A549 (cell line): ENCODE measurements around the gene GAK. TPM values are rescaled to one million over a fixed set of nuclear protein-coding genes. Genes with fewer than 3 reads are reported as not detected.

ENCODE experiments used
- ATAC-seq, 2 experiments: fragments of 200-7000 bp in 1 of 2; fragments of >200 bp in 1 of 2; cut with Nextera tagmentation in 1 of 2; cut with Tn5 transposase in 1 of 2; 3 replicates each; pipeline versions ENCODE4 v1.8.0 to v1.9.1; 2018 to 2020; ENCODE audit warnings: mild to moderate bottlenecking in 1 of 2, moderate library complexity in 1 of 2
- CTCF ChIA-PET: fragments of 300-600 bp; sonication (Branson Sonifier 250); formaldehyde crosslinking; extraction: SDS; loops from one replicate; lab custom pipeline; 2021; ENCODE audit warnings: antibody characterized with exemption, inconsistent platforms; lab: Yijun Ruan, JAX
- POLR2A ChIA-PET: fragments of 350-600 bp; formaldehyde crosslinking; extraction: SDS; loops from one replicate; lab custom pipeline; 2021; ENCODE audit warnings: antibody characterized with exemption, inconsistent platforms; lab: Yijun Ruan, JAX
- DNase-seq, 2 experiments: peaks; one replicate each; pipeline versions ENCODE4 v3.0.0 to v3.0.0-alpha.2; 2011 to 2016; ENCODE audit warnings: low read depth in 1 of 2, low spot score in 1 of 2
- FAIRE-seq: peaks from 2 replicates; lab custom pipeline; 2011; peaks lifted over from hg19 to GRCh38; lab: Jason Lieb, UNC
- H3K27ac ChIP-seq, 2 experiments: fragments of >200 bp; sonication (Bioruptor Twin); formaldehyde crosslinking; 3 replicates each; pipeline ENCODE4 v1.5.1; 2016 to 2017
- H3K4me1 ChIP-seq: fragments of >200 bp; sonication (Bioruptor Twin); formaldehyde crosslinking; 3 replicates; pipeline ENCODE4 v1.6.1; 2016
- H3K4me2 ChIP-seq: fragments of >200 bp; sonication (Bioruptor Twin); formaldehyde crosslinking; 3 replicates; pipeline ENCODE4 v1.6.1; 2016
- H3K4me3 ChIP-seq: fragments of >200 bp; sonication (Bioruptor Twin); formaldehyde crosslinking; 3 replicates; pipeline ENCODE4 v1.5.1; 2016
- H3K9me3 ChIP-seq: fragments of >200 bp; sonication (Bioruptor Twin); formaldehyde crosslinking; 3 replicates; pipeline ENCODE4 v1.6.1; 2016
- BHLHE40 ChIP-seq: IDR thresholded peaks from 2 replicates; pipeline ENCODE4 v1.6.1; 2012; ENCODE audit warnings: low read depth, low read length, inconsistent platforms
- CEBPB ChIP-seq, 2 experiments: fragments of >200 bp in 1 of 2; sonication (Bioruptor Twin) in 1 of 2; formaldehyde crosslinking in 1 of 2; IDR thresholded peaks; 2 replicates each; pipeline ENCODE4 v1.6.1; 2012 to 2016
- EHF ChIP-seq: fragments of 250-450 bp; sonication (Bioruptor Pico); IDR thresholded peaks from 2 replicates; pipeline ENCODE4 v1.5.0; 2020; ENCODE audit warnings: mild to moderate bottlenecking
- EHMT2 ChIP-seq: fragments of 200-600 bp; sonication (generic); IDR thresholded peaks from 2 replicates; pipeline ENCODE4 v1.6.1; 2016; ENCODE audit warnings: antibody characterized with exemption, low read depth, mild to moderate bottlenecking, moderate library complexity
- GATA3 ChIP-seq: IDR thresholded peaks from 2 replicates; pipeline ENCODE4 v1.6.1; 2012; ENCODE audit warnings: borderline replicate concordance
- HEYL ChIP-seq: fragments of 250-450 bp; sonication (Bioruptor Pico); IDR thresholded peaks from 2 replicates; pipeline ENCODE4 v1.8.0; 2021; ENCODE audit warnings: mild to moderate bottlenecking, moderate library complexity
- MAFK ChIP-seq: fragments of 450-650 bp; IDR thresholded peaks from 2 replicates; pipeline ENCODE4 v1.6.1; 2014; ENCODE audit not compliant: partially characterized antibody
- NFE2L2 ChIP-seq: fragments of 150-350 bp; conservative IDR thresholded peaks from 2 replicates; pipeline ENCODE4 v1.6.1; 2014; ENCODE audit warnings: low read length
- NR3C1 ChIP-seq: fragments of >200 bp; sonication (Bioruptor Twin); formaldehyde crosslinking; IDR thresholded peaks from 3 replicates; pipeline ENCODE4 v1.6.1; 2017
- POLR2AphosphoS2 ChIP-seq: conservative IDR thresholded peaks from 2 replicates; pipeline ENCODE4 v1.6.1; 2012; ENCODE audit warnings: low read length, improper control_type of control experiment, inconsistent platforms
- RAD21 ChIP-seq, 2 experiments: fragments of >200 bp in 1 of 2; sonication (Bioruptor Twin) in 1 of 2; formaldehyde crosslinking in 1 of 2; IDR thresholded peaks in 1 of 2; conservative IDR thresholded peaks in 1 of 2; 2 replicates in 1 of 2; 3 replicates in 1 of 2; pipeline ENCODE4 v1.6.1; 2012 to 2018; ENCODE audit warnings: inconsistent platforms in 1 of 2
- RARB ChIP-seq: fragments of 250-450 bp; sonication (Bioruptor Pico); IDR thresholded peaks from 2 replicates; pipeline ENCODE4 v1.8.0; 2021; ENCODE audit warnings: mild to moderate bottlenecking, moderate library complexity
- SMC3 ChIP-seq: fragments of >200 bp; sonication (Bioruptor Twin); formaldehyde crosslinking; IDR thresholded peaks from 3 replicates; pipeline ENCODE4 v1.6.1; 2018; ENCODE audit warnings: inconsistent platforms
- SREBF2 ChIP-seq: fragments of 450-650 bp; IDR thresholded peaks from 2 replicates; pipeline ENCODE4 v1.6.1; 2014; ENCODE audit warnings: mild to moderate bottlenecking, moderate library complexity
- TFCP2L1 ChIP-seq: fragments of 250-450 bp; sonication (Bioruptor Pico); IDR thresholded peaks from 2 replicates; pipeline ENCODE4 v1.5.0; 2021; ENCODE audit warnings: mild to moderate bottlenecking
- ZC3H11A ChIP-seq: fragments of 450-650 bp; IDR thresholded peaks from 2 replicates; pipeline ENCODE4 v1.6.1; 2014; ENCODE audit warnings: antibody characterized with exemption, mild to moderate bottlenecking
- WGBS: methylation state at CpG from one replicate; pipeline ENCODE4 v1.1.6; 2017; ENCODE audit errors: missing lambda C conversion rate; 5-methylcytosine and 5-hydroxymethylcytosine counted together
- polyA plus RNA-seq, 4 experiments: library from polyadenylated mRNA; depleted of rRNA in 3 of 4; stranded (reverse); fragments of >200 nt; fragmentation: RNase III in 1 of 4; extraction: RNeasy Plus Mini Kit Qiagen cat#74134 plus additional on column Dnase treatment in 1 of 4; gene quantifications; 2 replicates in 3 of 4; 3 replicates in 1 of 4; pipeline ENCODE4 v1.2.3, GENCODE V29; 2011 to 2017
- TF ChIP-seq, protein P1 (sequence below): IDR thresholded peaks from 2 replicates; pipeline ENCODE4 v1.6.1; 2012
- TF ChIP-seq, protein P2 (sequence below): fragments of >200 bp; sonication (Bioruptor Twin); formaldehyde crosslinking; IDR thresholded peaks from 3 replicates; pipeline ENCODE4 v1.6.1; 2016
- TF ChIP-seq, protein P3 (sequence below): IDR thresholded peaks from 2 replicates; pipeline ENCODE4 v1.6.1; 2012; ENCODE audit warnings: low read depth, borderline replicate concordance
- TF ChIP-seq, protein P4 (sequence below): fragments of 250-450 bp; sonication (Bioruptor Pico); IDR thresholded peaks from 2 replicates; pipeline ENCODE4 v1.5.0; 2021; ENCODE audit warnings: mild to moderate bottlenecking, moderate library complexity, borderline replicate concordance
- TF ChIP-seq, protein P5 (sequence below): fragments of >200 bp; sonication (Bioruptor Twin); formaldehyde crosslinking; IDR thresholded peaks from 3 replicates; pipeline ENCODE4 v1.5.1; 2016
- TF ChIP-seq, protein P6 (sequence below): fragments of >200 bp; sonication (Bioruptor Twin); formaldehyde crosslinking; IDR thresholded peaks from 2 replicates; pipeline ENCODE4 v1.6.1; 2016
- TF ChIP-seq, protein P7 (sequence below): fragments of 200-600 bp; sonication (generic); IDR thresholded peaks from 2 replicates; pipeline ENCODE4 v1.6.1; 2016; ENCODE audit warnings: antibody characterized with exemption, mild to moderate bottlenecking, moderate library complexity

The GAK gene
- polyA plus RNA-seq, 2 of the 4 experiments (the other 2 are of a cell fraction): 13.8 to 34.3 TPM

DNA sequence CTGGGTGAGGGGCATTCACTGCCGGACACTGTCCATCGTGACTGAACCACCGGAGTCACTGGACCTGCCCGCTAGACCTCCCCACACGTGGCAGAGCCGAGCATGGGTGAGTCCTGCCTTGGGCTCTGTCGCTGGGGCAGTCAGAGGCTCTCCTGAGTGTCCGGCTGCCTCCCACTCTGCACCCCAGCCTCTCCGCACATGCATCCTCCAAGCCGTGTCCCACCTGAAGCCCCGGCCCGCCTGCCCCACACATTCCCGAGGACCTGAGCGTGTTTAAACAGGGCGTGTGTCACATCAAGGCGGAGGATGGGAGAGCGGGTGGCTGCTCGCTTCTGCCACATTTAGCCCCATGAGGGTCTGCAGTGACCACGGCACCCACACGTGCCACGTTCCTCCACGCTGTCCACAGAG lies 110.9 kb downstream of the GAK start:
- Histone ChIP-seq H3K27ac (no peak overlapping the region), H3K4me2 (no peak overlapping the region), H3K4me3 (no peak overlapping the region), H3K4me1 (peaks cover 5% of the 10 kb centered on the region; the same call in 1 of the 3 replicates)
- DNase-seq (no peak), ATAC-seq (no peak), FAIRE-seq (no peak)
- CTCF ChIA-PET: no interaction called here
- 45% methylated on average over 9 of the region's 22 CpGs for WGBS
- POLR2A ChIA-PET: no interaction called here
- TF ChIP-seq EHMT2 (no peak), TFCP2L1 (CRISPR knock-in tag) (no peak), HEYL (no peak), BHLHE40 (no peak), SREBF2 (no peak), CEBPB (IDR thresholded peaks at IDR 0.05) (no peak), RARB (CRISPR knock-in tag) (no peak), SMC3 (no peak), EHF (no peak), RAD21 (conservative IDR thresholded peaks at IDR 0.05 in 1 of 2, IDR thresholded peaks at IDR 0.05 in 1 of 2) (no peak), NR3C1 (no peak), NFE2L2 (no peak), GATA3 (no peak)
- TF ChIP-seq, protein P1, sequence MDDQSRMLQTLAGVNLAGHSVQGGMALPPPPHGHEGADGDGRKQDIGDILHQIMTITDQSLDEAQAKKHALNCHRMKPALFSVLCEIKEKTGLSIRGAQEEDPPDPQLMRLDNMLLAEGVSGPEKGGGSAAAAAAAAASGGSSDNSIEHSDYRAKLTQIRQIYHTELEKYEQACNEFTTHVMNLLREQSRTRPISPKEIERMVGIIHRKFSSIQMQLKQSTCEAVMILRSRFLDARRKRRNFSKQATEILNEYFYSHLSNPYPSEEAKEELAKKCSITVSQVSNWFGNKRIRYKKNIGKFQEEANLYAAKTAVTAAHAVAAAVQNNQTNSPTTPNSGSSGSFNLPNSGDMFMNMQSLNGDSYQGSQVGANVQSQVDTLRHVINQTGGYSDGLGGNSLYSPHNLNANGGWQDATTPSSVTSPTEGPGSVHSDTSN: no peak
- TF ChIP-seq, protein P2, sequence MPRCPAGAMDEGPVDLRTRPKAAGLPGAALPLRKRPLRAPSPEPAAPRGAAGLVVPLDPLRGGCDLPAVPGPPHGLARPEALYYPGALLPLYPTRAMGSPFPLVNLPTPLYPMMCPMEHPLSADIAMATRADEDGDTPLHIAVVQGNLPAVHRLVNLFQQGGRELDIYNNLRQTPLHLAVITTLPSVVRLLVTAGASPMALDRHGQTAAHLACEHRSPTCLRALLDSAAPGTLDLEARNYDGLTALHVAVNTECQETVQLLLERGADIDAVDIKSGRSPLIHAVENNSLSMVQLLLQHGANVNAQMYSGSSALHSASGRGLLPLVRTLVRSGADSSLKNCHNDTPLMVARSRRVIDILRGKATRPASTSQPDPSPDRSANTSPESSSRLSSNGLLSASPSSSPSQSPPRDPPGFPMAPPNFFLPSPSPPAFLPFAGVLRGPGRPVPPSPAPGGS: no peak
- TF ChIP-seq, protein P3, sequence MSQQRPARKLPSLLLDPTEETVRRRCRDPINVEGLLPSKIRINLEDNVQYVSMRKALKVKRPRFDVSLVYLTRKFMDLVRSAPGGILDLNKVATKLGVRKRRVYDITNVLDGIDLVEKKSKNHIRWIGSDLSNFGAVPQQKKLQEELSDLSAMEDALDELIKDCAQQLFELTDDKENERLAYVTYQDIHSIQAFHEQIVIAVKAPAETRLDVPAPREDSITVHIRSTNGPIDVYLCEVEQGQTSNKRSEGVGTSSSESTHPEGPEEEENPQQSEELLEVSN: no peak
- TF ChIP-seq, protein P4, sequence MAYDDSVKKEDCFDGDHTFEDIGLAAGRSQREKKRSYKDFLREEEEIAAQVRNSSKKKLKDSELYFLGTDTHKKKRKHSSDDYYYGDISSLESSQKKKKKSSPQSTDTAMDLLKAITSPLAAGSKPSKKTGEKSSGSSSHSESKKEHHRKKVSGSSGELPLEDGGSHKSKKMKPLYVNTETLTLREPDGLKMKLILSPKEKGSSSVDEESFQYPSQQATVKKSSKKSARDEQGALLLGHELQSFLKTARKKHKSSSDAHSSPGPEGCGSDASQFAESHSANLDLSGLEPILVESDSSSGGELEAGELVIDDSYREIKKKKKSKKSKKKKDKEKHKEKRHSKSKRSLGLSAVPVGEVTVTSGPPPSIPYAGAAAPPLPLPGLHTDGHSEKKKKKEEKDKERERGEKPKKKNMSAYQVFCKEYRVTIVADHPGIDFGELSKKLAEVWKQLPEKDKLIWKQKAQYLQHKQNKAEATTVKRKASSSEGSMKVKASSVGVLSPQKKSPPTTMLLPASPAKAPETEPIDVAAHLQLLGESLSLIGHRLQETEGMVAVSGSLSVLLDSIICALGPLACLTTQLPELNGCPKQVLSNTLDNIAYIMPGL (CRISPR knock-in tag): no peak
- TF ChIP-seq, protein P5, sequence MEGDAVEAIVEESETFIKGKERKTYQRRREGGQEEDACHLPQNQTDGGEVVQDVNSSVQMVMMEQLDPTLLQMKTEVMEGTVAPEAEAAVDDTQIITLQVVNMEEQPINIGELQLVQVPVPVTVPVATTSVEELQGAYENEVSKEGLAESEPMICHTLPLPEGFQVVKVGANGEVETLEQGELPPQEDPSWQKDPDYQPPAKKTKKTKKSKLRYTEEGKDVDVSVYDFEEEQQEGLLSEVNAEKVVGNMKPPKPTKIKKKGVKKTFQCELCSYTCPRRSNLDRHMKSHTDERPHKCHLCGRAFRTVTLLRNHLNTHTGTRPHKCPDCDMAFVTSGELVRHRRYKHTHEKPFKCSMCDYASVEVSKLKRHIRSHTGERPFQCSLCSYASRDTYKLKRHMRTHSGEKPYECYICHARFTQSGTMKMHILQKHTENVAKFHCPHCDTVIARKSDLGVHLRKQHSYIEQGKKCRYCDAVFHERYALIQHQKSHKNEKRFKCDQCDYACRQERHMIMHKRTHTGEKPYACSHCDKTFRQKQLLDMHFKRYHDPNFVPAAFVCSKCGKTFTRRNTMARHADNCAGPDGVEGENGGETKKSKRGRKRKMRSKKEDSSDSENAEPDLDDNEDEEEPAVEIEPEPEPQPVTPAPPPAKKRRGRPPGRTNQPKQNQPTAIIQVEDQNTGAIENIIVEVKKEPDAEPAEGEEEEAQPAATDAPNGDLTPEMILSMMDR: no peak
- TF ChIP-seq, all 56 proteins: peak for 0
- H3K9me3 ChIP-seq: no peaks in the 10 kb centered on the region

DNA sequence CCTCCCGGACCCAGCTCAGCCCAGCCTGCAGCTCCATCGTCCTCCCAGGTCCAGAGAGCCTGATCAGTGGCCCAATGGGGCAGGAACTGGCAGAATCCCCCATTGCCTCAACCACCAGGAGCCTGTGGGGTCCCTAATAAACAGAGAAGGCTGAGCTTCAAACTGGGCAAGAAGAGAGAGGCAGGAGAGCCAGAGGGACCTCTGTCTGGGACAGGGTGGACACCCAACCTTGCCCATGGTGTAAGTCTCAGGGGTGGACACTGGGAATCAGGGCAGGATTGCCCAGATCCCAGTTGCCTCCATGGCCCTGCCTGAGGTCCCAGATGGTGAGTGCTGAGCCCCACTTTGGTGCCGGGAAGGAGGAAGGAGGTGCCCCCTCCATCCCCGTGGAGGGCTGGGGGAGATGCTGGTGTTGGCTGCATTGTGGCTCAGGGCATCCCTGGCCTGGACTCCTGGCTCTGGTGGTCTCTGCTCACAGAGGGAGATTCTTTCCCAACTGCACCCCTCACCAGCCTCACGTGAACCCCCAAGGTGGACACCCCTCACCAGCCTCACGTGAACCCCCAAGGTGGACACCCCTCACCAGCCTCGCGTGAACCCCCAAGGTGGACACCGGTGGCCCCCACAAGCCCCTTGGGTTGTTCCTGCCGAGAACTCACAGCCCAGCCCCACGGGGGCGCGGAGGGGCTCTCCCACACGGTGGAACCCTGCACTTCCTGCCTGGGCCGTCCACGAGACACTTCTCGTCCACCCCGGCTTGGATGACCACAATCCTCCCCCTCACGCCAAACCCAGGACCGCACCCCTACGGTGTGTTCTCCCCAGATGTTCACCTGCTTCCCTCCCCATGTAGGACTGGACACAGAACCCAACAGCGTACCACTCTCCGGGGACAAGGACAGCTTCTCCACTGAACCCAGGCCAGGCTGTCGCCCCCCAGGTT lies 111.6 kb downstream of the GAK start:
- WGBS: 55% methylated on average over 7 of the region's 24 CpGs
- no peak for ATAC-seq
- H3K4me2 ChIP-seq: no peak overlapping the region
- H3K4me3 ChIP-seq: no peak overlapping the region
- H3K4me1 ChIP-seq: peaks cover 5% of the 10 kb centered on the region; the same call in 1 of the 3 replicates
- no peaks in the 10 kb centered on the region for H3K9me3 ChIP-seq
- ChIA-PET POLR2A (no interaction called here), CTCF (interaction anchor here (0.6 to 0.7 kb wide), 2 partner anchors 9 to 106 kb away, joined by 3 read pairs; no protein-coding TSS in a partner anchor)
- DNase-seq: no peak
- FAIRE-seq: no peak
- no peak overlapping the region for H3K27ac ChIP-seq
- TF ChIP-seq POLR2AphosphoS2 (no peak), MAFK (no peak), ZC3H11A (no peak)
- TF ChIP-seq, protein P6, sequence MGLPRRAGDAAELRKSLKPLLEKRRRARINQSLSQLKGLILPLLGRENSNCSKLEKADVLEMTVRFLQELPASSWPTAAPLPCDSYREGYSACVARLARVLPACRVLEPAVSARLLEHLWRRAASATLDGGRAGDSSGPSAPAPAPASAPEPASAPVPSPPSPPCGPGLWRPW: no peak
- TF ChIP-seq, protein P5: no peak
- TF ChIP-seq, protein P7, sequence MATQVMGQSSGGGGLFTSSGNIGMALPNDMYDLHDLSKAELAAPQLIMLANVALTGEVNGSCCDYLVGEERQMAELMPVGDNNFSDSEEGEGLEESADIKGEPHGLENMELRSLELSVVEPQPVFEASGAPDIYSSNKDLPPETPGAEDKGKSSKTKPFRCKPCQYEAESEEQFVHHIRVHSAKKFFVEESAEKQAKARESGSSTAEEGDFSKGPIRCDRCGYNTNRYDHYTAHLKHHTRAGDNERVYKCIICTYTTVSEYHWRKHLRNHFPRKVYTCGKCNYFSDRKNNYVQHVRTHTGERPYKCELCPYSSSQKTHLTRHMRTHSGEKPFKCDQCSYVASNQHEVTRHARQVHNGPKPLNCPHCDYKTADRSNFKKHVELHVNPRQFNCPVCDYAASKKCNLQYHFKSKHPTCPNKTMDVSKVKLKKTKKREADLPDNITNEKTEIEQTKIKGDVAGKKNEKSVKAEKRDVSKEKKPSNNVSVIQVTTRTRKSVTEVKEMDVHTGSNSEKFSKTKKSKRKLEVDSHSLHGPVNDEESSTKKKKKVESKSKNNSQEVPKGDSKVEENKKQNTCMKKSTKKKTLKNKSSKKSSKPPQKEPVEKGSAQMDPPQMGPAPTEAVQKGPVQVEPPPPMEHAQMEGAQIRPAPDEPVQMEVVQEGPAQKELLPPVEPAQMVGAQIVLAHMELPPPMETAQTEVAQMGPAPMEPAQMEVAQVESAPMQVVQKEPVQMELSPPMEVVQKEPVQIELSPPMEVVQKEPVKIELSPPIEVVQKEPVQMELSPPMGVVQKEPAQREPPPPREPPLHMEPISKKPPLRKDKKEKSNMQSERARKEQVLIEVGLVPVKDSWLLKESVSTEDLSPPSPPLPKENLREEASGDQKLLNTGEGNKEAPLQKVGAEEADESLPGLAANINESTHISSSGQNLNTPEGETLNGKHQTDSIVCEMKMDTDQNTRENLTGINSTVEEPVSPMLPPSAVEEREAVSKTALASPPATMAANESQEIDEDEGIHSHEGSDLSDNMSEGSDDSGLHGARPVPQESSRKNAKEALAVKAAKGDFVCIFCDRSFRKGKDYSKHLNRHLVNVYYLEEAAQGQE: no peak
